ENCODE results near the gene SNX11. TPM values are rescaled to one million over a fixed set of nuclear protein-coding genes. Genes with fewer than 3 reads are reported as not detected.

SNX11 gene
- total and polyA plus RNA-seq, 9 of the 15 experiments (the other 6 are each of a cell fraction or from before 2014, with no cell fraction given): 12.4 to 24.0 (median 16.8) TPM

GRCh38 chr17:48160177-48161081, 52.9 kb downstream of the SNX11 start:
- Histone ChIP-seq H3K9ac (ENCODE audit: insufficient read depth in 1 of 2, low read depth in 2 of 2, low read length in 2 of 2) (no peak overlapping the region), H3K4me3 (no peak overlapping the region), H3K27me3 (ENCODE audit: control insufficient read depth in 2 of 2, insufficient read depth in 2 of 2, low read length in 2 of 2) (no peaks in the 10 kb centered on the region; a peak in 1 of 5 replicates), H3K9me1 (ENCODE audit: control insufficient read depth, insufficient read depth, low read length) (no peaks in the 10 kb centered on the region), H4K20me1 (replicated peaks; ENCODE audit: control insufficient read depth, insufficient read depth, low read length) (no peaks in the 10 kb centered on the region), H3K27ac (ENCODE audit: extremely low read depth, low read depth, low read length) (no peak overlapping the region), H3K79me2 (ENCODE audit: control insufficient read depth, insufficient read depth, low read length) (no peaks in the 10 kb centered on the region), H3K4me1 (replicated peaks in 1 of 2; ENCODE audit: control insufficient read depth in 2 of 2, insufficient read depth in 2 of 2, low read length in 2 of 2) (peaks cover 0 to 4% of the 10 kb centered on the region in 2 experiments; a peak in 2 of 5 replicates), H2AFZ (ENCODE audit: low read depth, low read length) (no peak overlapping the region), H3K9me3 (replicated peaks; ENCODE audit: control insufficient read depth, insufficient read depth, low read depth, low read length) (no peaks in the 10 kb centered on the region), H3K36me3 (ENCODE audit: control insufficient read depth, insufficient read depth, low read length) (no peaks in the 10 kb centered on the region), H3K4me2 (ENCODE audit: insufficient read depth, low read length) (no peak overlapping the region)
- FAIRE-seq (no peak), ATAC-seq (no peak), DNase-seq (ENCODE audit: extremely low read depth in 1 of 4, low spot score in 3 of 4) (no peak)
- CTCF ChIA-PET (ENCODE audit: low intra/inter-chr PET ratio): no interaction called here
- no TSS peak for BruUV-seq (replicated peaks)
- WGBS (ENCODE audit: insufficient coverage, low coverage, missing lambda C conversion rate): 59% methylated on average over 5 of the region's 5 CpGs
- intact Hi-C loops (cut with micrococcal nuclease): no loop called here
- POLR2A ChIA-PET: interaction anchor here (0.6 to 1.6 kb wide), 5 partner anchors 17 to 144 kb away, joined by 3 to 5 read pairs (median 3); no protein-coding TSS in a partner anchor
- in situ Hi-C loops (cut with MboI): no loop called here
- TF ChIP-seq, protein P1, sequence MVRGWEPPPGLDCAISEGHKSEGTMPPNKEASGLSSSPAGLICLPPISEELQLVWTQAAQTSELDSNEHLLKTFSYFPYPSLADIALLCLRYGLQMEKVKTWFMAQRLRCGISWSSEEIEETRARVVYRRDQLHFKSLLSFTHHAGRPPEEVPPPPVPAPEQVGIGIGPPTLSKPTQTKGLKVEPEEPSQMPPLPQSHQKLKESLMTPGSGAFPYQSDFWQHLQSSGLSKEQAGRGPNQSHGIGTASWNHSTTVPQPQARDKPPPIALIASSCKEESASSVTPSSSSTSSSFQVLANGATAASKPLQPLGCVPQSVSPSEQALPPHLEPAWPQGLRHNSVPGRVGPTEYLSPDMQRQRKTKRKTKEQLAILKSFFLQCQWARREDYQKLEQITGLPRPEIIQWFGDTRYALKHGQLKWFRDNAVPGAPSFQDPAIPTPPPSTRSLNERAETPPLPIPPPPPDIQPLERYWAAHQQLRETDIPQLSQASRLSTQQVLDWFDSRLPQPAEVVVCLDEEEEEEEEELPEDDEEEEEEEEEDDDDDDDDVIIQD (CRISPR knock-in tag; IDR thresholded peaks at IDR 0.05): no peak
- no peak for TF ChIP-seq E2F8 (IDR thresholded peaks at IDR 0.05; ENCODE audit: low read depth, partially characterized antibody)
- TF ChIP-seq, protein P2, sequence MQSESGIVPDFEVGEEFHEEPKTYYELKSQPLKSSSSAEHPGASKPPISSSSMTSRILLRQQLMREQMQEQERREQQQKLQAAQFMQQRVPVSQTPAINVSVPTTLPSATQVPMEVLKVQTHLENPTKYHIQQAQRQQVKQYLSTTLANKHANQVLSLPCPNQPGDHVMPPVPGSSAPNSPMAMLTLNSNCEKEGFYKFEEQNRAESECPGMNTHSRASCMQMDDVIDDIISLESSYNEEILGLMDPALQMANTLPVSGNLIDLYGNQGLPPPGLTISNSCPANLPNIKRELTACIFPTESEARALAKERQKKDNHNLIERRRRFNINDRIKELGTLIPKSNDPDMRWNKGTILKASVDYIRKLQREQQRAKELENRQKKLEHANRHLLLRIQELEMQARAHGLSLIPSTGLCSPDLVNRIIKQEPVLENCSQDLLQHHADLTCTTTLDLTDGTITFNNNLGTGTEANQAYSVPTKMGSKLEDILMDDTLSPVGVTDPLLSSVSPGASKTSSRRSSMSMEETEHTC (IDR thresholded peaks at IDR 0.05): no peak
- TF ChIP-seq ZNF134 (CRISPR knock-in tag; conservative IDR thresholded peaks at IDR 0.05): no peak
- TF ChIP-seq CBX8 (IDR thresholded peaks at IDR 0.05; ENCODE audit: borderline replicate concordance, extremely low read depth, low read depth, low read length, poor library complexity, severe bottlenecking): no peak
- no peak for TF ChIP-seq SIRT6 (IDR thresholded peaks at IDR 0.05; ENCODE audit: low read depth, low read length)
- TF ChIP-seq, protein P3, sequence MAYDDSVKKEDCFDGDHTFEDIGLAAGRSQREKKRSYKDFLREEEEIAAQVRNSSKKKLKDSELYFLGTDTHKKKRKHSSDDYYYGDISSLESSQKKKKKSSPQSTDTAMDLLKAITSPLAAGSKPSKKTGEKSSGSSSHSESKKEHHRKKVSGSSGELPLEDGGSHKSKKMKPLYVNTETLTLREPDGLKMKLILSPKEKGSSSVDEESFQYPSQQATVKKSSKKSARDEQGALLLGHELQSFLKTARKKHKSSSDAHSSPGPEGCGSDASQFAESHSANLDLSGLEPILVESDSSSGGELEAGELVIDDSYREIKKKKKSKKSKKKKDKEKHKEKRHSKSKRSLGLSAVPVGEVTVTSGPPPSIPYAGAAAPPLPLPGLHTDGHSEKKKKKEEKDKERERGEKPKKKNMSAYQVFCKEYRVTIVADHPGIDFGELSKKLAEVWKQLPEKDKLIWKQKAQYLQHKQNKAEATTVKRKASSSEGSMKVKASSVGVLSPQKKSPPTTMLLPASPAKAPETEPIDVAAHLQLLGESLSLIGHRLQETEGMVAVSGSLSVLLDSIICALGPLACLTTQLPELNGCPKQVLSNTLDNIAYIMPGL (CRISPR knock-in tag; IDR thresholded peaks at IDR 0.05): no peak
- TF ChIP-seq CBX1 (IDR thresholded peaks at IDR 0.05; ENCODE audit: low read depth): no peak
- TF ChIP-seq, protein P4, sequence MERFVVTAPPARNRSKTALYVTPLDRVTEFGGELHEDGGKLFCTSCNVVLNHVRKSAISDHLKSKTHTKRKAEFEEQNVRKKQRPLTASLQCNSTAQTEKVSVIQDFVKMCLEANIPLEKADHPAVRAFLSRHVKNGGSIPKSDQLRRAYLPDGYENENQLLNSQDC (CRISPR knock-in tag; IDR thresholded peaks at IDR 0.05): no peak
- no peak for TF ChIP-seq ZNF282 (CRISPR knock-in tag; IDR thresholded peaks at IDR 0.05)
- TF ChIP-seq HMG20A (CRISPR knock-in tag; conservative IDR thresholded peaks at IDR 0.05): no peak

Measured in K562 (cell line).